ENCODE results near the gene TAF13. TPM values are rescaled to one million over a fixed set of nuclear protein-coding genes. Genes with fewer than 3 reads are reported as not detected.
A peak's percentile ranks its signal among the peaks of the same experiment; 100 is the strongest.

TAF13 gene
- total RNA-seq, 1 donor from 2014 or later = 28.7 TPM

DNA sequence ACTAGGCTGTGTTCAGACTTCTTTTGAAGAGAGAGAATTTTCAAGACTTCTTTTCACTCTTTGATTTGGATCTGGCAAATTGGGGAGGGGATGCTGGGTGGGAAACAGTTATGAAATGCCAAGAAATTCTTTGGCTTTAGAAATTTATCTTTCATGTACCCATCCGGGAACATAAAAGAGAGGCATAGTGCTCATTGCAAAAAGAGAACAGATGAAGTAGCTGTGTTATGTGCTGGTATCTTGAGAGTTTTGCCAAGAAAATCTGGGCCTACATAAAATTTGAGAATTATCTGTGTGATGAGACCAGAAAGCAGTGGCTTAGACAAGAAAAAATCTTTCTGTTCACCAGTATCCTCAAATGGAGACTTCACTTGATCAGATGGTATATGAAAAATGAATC is 19.1 kb upstream of the TAF13 start:
- Histone ChIP-seq H3K27me3 (no peaks in the 10 kb centered on the region), H3K9me3 (no peaks in the 10 kb centered on the region), H3K27ac (no peak overlapping the region), H3K4me1 (peaks cover 49% of the 10 kb centered on the region), H3K36me3 (peaks cover 0 to 29% of the 10 kb centered on the region in 2 donors), H3K4me3 (no peak overlapping the region)
- DNase-seq (ENCODE audit: extremely low spot score in 2 of 2) = no peak
- TF ChIP-seq, protein P1, sequence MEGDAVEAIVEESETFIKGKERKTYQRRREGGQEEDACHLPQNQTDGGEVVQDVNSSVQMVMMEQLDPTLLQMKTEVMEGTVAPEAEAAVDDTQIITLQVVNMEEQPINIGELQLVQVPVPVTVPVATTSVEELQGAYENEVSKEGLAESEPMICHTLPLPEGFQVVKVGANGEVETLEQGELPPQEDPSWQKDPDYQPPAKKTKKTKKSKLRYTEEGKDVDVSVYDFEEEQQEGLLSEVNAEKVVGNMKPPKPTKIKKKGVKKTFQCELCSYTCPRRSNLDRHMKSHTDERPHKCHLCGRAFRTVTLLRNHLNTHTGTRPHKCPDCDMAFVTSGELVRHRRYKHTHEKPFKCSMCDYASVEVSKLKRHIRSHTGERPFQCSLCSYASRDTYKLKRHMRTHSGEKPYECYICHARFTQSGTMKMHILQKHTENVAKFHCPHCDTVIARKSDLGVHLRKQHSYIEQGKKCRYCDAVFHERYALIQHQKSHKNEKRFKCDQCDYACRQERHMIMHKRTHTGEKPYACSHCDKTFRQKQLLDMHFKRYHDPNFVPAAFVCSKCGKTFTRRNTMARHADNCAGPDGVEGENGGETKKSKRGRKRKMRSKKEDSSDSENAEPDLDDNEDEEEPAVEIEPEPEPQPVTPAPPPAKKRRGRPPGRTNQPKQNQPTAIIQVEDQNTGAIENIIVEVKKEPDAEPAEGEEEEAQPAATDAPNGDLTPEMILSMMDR (IDR thresholded peaks at IDR 0.05) = no peak
- TF ChIP-seq POLR2AphosphoS5 (IDR thresholded peaks at IDR 0.05; ENCODE audit: insufficient read depth in 1 of 2, low read depth in 1 of 2) (no peak), POLR2A (IDR thresholded peaks at IDR 0.05) (no peak)
- intact Hi-C loops (cut with DNase I) = no loop called here

DNA sequence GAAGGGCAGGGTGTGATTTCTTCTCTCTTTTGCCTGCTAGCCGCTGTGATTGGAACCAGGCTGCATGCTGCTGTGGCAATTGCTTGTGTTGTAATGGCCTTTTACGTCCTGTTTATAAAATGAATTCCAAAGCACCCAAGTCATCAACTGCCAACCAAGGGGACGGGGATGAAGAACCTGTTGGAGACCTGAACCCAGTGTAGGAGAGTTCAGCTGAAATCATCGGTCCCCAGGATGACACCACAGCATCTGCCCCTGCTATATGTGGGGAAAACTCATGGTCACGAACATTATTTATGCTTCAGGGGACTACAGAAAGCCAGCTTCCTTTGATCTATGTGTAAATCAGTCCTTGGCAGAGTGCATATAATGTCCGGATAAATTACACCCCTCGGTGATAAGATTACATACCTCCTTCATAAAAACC is 18.6 kb upstream of the TAF13 start:
- Histone ChIP-seq H3K36me3 (peaks cover 0 to 29% of the 10 kb centered on the region in 2 donors), H3K4me3 (no peak overlapping the region), H3K4me1 (peaks cover 49% of the 10 kb centered on the region), H3K9me3 (no peaks in the 10 kb centered on the region), H3K27ac (no peak overlapping the region), H3K27me3 (no peaks in the 10 kb centered on the region)
- TF ChIP-seq, protein P1 (IDR thresholded peaks at IDR 0.05) = no peak
- no peak for TF ChIP-seq POLR2A (IDR thresholded peaks at IDR 0.05)
- no peak for TF ChIP-seq POLR2AphosphoS5 (IDR thresholded peaks at IDR 0.05; ENCODE audit: insufficient read depth in 1 of 2, low read depth in 1 of 2)
- intact Hi-C loops (cut with DNase I) = no loop called here
- no peak for DNase-seq (ENCODE audit: extremely low spot score in 2 of 2)

DNA sequence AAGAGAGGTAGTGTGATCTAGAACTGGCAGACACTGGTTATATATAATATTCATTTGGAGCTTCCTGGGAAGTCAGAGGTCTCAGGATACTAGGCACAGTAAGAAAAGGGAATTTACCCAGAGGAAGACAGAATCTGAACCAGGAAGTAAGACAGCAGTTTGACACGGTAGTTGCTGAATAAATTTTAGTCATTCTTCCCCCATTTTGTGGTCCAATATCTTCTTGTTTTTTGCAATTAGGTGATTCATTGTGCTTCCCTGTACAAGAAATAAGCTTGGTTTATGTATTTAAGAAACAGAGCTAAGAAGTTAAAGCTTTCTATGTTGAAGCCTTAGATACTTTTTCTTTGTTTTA is 16.0 kb upstream of the TAF13 start:
- H3K27me3 ChIP-seq = no peaks in the 10 kb centered on the region
- H3K9me3 ChIP-seq = no peaks in the 10 kb centered on the region
- no peak for DNase-seq (ENCODE audit: extremely low spot score in 2 of 2)
- H3K4me1 ChIP-seq = peaks cover 48% of the 10 kb centered on the region
- intact Hi-C loops (cut with DNase I) = no loop called here
- peaks cover 0 to 29% of the 10 kb centered on the region in 2 donors for H3K36me3 ChIP-seq
- no peak for TF ChIP-seq POLR2A (IDR thresholded peaks at IDR 0.05)
- TF ChIP-seq, protein P1 (IDR thresholded peaks at IDR 0.05) = no peak
- TF ChIP-seq POLR2AphosphoS5 (IDR thresholded peaks at IDR 0.05; ENCODE audit: insufficient read depth in 1 of 2, low read depth in 1 of 2) = no peak
- H3K27ac ChIP-seq = peak overlapping the region; percentile 95
- H3K4me3 ChIP-seq = peak overlapping the region; percentile 73 to 93

- intact Hi-C loops (cut with DNase I) = no loop called here
- no peaks in the 10 kb centered on the region for H3K9me3 ChIP-seq
- peaks cover 48% of the 10 kb centered on the region for H3K4me1 ChIP-seq
- TF ChIP-seq POLR2A (IDR thresholded peaks at IDR 0.05) (no peak), POLR2AphosphoS5 (IDR thresholded peaks at IDR 0.05; ENCODE audit: insufficient read depth in 1 of 2, low read depth in 1 of 2) (no peak)
- TF ChIP-seq, protein P1 (IDR thresholded peaks at IDR 0.05) = no peak
- peak overlapping the region; percentile 73 to 93 for H3K4me3 ChIP-seq
- no peak for DNase-seq (ENCODE audit: extremely low spot score in 2 of 2)
- H3K27ac ChIP-seq = peak overlapping the region; percentile 95
- peaks cover 0 to 29% of the 10 kb centered on the region in 2 donors for H3K36me3 ChIP-seq
- H3K27me3 ChIP-seq = no peaks in the 10 kb centered on the region
Observed at GRCh38 chr1:109091078-109091838, 15.5 kb upstream of the TAF13 start.

Measured in vagina (tissue), 2 donors.